Measurements from ENCODE around the gene KTN1.

The KTN1 gene

DNA sequence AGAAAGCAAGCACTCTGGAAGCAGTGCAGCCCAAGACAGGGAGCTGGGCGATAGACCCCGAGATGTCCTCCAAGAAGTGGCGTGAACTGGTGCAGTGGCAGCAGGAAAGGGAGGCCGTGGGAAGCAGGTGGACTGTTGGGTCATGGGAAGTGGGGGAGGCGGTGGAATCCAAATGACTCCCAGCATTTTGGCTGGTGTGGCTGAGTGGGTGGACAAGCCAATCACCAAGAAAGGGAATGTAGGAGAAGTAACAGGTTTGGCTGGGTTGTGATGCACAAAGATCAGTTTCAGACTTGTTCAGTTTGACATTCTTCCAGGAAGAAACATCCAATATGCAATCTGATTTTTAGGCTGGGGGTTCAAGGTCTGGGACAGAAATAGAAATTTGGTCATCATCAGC lies 46.0 kb upstream of the KTN1 start:
- Histone ChIP-seq H3K4me3 (replicated peaks; ENCODE audit: insufficient read depth, low read length) (no peak overlapping the region), H3K27ac (replicated peaks) (no peak overlapping the region), H3K27me3 (ENCODE audit: insufficient read depth, poor library complexity, severe bottlenecking) (no peaks in the 10 kb centered on the region)
- DNase-seq (ENCODE audit: low read depth in 1 of 2, low spot score in 1 of 2): no peak
- TF ChIP-seq, protein P1, sequence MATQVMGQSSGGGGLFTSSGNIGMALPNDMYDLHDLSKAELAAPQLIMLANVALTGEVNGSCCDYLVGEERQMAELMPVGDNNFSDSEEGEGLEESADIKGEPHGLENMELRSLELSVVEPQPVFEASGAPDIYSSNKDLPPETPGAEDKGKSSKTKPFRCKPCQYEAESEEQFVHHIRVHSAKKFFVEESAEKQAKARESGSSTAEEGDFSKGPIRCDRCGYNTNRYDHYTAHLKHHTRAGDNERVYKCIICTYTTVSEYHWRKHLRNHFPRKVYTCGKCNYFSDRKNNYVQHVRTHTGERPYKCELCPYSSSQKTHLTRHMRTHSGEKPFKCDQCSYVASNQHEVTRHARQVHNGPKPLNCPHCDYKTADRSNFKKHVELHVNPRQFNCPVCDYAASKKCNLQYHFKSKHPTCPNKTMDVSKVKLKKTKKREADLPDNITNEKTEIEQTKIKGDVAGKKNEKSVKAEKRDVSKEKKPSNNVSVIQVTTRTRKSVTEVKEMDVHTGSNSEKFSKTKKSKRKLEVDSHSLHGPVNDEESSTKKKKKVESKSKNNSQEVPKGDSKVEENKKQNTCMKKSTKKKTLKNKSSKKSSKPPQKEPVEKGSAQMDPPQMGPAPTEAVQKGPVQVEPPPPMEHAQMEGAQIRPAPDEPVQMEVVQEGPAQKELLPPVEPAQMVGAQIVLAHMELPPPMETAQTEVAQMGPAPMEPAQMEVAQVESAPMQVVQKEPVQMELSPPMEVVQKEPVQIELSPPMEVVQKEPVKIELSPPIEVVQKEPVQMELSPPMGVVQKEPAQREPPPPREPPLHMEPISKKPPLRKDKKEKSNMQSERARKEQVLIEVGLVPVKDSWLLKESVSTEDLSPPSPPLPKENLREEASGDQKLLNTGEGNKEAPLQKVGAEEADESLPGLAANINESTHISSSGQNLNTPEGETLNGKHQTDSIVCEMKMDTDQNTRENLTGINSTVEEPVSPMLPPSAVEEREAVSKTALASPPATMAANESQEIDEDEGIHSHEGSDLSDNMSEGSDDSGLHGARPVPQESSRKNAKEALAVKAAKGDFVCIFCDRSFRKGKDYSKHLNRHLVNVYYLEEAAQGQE (IDR thresholded peaks at IDR 0.05; ENCODE audit: insufficient replicate concordance, low read depth): no peak
- TF ChIP-seq, protein P2, sequence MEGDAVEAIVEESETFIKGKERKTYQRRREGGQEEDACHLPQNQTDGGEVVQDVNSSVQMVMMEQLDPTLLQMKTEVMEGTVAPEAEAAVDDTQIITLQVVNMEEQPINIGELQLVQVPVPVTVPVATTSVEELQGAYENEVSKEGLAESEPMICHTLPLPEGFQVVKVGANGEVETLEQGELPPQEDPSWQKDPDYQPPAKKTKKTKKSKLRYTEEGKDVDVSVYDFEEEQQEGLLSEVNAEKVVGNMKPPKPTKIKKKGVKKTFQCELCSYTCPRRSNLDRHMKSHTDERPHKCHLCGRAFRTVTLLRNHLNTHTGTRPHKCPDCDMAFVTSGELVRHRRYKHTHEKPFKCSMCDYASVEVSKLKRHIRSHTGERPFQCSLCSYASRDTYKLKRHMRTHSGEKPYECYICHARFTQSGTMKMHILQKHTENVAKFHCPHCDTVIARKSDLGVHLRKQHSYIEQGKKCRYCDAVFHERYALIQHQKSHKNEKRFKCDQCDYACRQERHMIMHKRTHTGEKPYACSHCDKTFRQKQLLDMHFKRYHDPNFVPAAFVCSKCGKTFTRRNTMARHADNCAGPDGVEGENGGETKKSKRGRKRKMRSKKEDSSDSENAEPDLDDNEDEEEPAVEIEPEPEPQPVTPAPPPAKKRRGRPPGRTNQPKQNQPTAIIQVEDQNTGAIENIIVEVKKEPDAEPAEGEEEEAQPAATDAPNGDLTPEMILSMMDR (IDR thresholded peaks at IDR 0.05; ENCODE audit: insufficient read depth, low read length): no peak
- TF ChIP-seq GABPA (IDR thresholded peaks at IDR 0.05; ENCODE audit: low read depth) (no peak), SPI1 (IDR thresholded peaks at IDR 0.05; ENCODE audit: borderline replicate concordance, low read depth) (no peak), POLR2AphosphoS5 (IDR thresholded peaks at IDR 0.05; ENCODE audit: low read depth) (no peak)

DNA sequence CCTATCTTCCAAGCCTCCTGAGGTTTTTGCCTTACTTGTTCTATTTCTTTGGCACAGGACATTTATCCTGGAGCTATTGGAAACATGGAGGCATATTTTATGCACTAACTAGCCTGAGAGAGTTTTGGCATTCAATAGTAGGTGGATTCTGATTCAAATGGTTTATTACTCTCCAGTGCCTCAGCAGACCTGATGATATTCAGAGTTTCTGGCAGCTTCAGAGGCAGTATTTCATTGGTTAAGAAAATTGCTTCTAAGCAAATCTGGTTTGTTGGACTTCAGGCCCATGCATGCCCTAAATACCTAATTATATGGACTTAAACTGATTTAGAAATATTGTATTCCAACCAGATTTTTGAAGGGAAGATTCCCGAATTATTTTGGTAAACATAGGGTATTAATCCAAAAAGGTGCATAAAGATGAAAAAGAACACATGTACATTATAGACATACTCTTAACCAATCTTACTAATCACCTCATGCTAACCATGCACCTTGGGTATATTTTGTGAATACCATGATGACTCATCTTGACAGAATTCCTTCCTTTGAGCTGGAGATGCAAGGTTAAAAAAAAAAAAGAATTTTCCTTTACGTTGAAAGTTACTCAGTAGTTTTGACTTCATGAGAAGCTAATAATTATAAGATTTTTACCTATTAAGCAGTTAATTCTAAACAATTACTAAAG lies 44.3 kb upstream of the KTN1 start:
- Histone ChIP-seq H3K4me3 (replicated peaks; ENCODE audit: insufficient read depth, low read length) (no peak overlapping the region), H3K27ac (replicated peaks) (no peak overlapping the region), H3K27me3 (ENCODE audit: insufficient read depth, poor library complexity, severe bottlenecking) (no peaks in the 10 kb centered on the region)
- DNase-seq (ENCODE audit: low read depth in 1 of 2, low spot score in 1 of 2): no peak
- TF ChIP-seq, protein P1 (IDR thresholded peaks at IDR 0.05; ENCODE audit: insufficient replicate concordance, low read depth): no peak
- TF ChIP-seq SPI1 (IDR thresholded peaks at IDR 0.05; ENCODE audit: borderline replicate concordance, low read depth) (no peak), GABPA (IDR thresholded peaks at IDR 0.05; ENCODE audit: low read depth) (no peak), POLR2AphosphoS5 (IDR thresholded peaks at IDR 0.05; ENCODE audit: low read depth) (no peak)
- TF ChIP-seq, protein P2 (IDR thresholded peaks at IDR 0.05; ENCODE audit: insufficient read depth, low read length): no peak

DNA sequence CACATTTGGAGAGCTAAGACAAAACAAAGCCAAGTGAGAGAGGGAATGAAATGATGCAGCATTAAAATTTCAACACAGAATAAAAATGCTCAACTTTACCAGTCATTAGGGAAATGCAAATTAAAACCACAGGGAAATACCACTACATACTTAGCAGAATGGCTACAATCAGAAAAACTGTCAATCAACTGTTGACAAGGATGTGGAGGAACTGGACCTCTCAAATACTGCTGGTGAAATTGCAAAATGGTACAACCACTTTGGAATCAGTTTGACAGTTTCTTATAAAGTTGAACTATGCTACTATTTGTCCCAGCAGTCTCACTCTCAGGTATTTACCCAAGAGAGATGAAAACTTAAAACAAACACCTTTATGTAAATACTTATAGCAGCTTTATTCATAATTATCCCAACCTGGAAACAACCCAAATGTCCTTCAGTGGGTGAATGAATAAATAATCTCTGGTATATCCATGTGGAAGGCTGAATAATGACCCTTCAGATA lies 43.8 kb upstream of the KTN1 start:
- H3K27ac ChIP-seq (replicated peaks): no peak overlapping the region
- no peak for TF ChIP-seq GABPA (IDR thresholded peaks at IDR 0.05; ENCODE audit: low read depth)
- TF ChIP-seq, protein P1 (IDR thresholded peaks at IDR 0.05; ENCODE audit: insufficient replicate concordance, low read depth): no peak
- no peak for TF ChIP-seq POLR2AphosphoS5 (IDR thresholded peaks at IDR 0.05; ENCODE audit: low read depth)
- TF ChIP-seq, protein P2 (IDR thresholded peaks at IDR 0.05; ENCODE audit: insufficient read depth, low read length): no peak
- no peak for TF ChIP-seq SPI1 (IDR thresholded peaks at IDR 0.05; ENCODE audit: borderline replicate concordance, low read depth)
- no peaks in the 10 kb centered on the region for H3K27me3 ChIP-seq (ENCODE audit: insufficient read depth, poor library complexity, severe bottlenecking)
- no peak overlapping the region for H3K4me3 ChIP-seq (replicated peaks; ENCODE audit: insufficient read depth, low read length)
- no peak for DNase-seq (ENCODE audit: low read depth in 1 of 2, low spot score in 1 of 2)
